ENCODE measurements around the gene FAM20C. TPM values are rescaled to one million over a fixed set of nuclear protein-coding genes. Genes with fewer than 3 reads are reported as not detected.

Gene FAM20C
- total and polyA plus RNA-seq, 2 of the 8 experiments (the other 6 are each of a cell fraction or from before 2014, with no cell fraction given): 9.5 to 34.8 TPM

DNA sequence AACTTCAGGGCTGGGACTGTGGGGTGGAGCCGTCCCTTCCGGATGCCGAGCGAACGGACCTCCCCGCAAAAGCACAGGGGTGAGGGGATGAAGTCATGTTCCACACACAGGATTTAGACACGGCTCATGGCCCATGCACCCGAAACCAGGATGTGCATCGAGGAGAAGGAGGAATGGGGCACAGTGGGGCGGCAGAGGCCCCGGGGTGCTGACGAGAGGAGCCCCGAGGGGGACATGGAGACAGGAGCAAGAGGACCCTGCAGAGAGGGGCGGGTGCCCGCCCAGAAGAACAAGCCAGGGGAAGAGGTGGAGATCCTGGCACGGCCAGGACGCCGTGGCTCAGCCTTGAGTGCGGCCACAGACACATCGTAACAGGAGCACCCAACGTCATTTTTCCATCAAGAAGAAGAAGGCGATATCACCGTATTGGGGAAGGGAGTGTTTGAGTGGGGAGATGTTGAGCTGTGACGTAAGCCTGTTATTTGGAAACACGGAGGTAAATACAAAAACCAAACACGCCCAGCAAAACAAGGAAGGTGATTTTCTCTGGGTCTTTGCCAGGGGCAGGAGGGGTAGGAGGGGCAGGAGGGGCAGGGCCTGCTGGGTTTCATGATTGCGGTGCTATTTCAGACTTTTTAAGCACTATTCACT, 72.3 kb downstream of the FAM20C start (continued):
- no peak for TF ChIP-seq PHF8 (conservative IDR thresholded peaks at IDR 0.05; ENCODE audit: low read depth, low read length)
- no peak for TF ChIP-seq TAF7 (optimal IDR thresholded peaks at IDR 0.05; ENCODE audit: borderline replicate concordance, low read depth, low read length)
- no peak for TF ChIP-seq TAF1 (IDR thresholded peaks at IDR 0.05; ENCODE audit: low read depth, low read length)
